NCI-H460 (cell line): ENCODE data around the gene CHRM5. TPM values are rescaled to one million over a fixed set of nuclear protein-coding genes. Genes with fewer than 3 reads are reported as not detected.
A peak's percentile ranks its signal among the peaks of the same experiment; 100 is the strongest.
"Not testable (repeated sequence)": the region's sequence is repeated elsewhere in the genome, so short reads cannot be mapped to it uniquely, and the experiment has no call there.

Experiments
- DNase-seq: peaks from one replicate; pipeline ENCODE4 v3.0.0-alpha.2; 2016; ENCODE audit warnings: low read depth; ENCODE audit errors: extremely low read depth
- total RNA-seq: library from RNA; depleted of rRNA; stranded (reverse); fragments of >200 nt; shearing (Covaris generic); gene quantifications from 2 replicates; pipeline ENCODE4 v1.2.3, GENCODE V29; 2014

The CHRM5 gene
- total RNA-seq, 1 experiment from 2014 or later, result not detected

- no peak for DNase-seq
Observed at GRCh38 chr15:33987444-33987843, 19.1 kb downstream of the CHRM5 start.

GRCh38 chr15:33988384-33988783 is 20.1 kb downstream of the CHRM5 start:
- DNase-seq, result no peak

- DNase-seq, result peak; percentile 34
Observed at GRCh38 chr15:33994005-33994615, 25.8 kb downstream of the CHRM5 start.

- DNase-seq, result not testable (repeated sequence)
Observed at GRCh38 chr15:33995666-33996065, 27.4 kb downstream of the CHRM5 start.

- no peak for DNase-seq
Observed at GRCh38 chr15:34001536-34001935, 33.2 kb downstream of the CHRM5 start.

GRCh38 chr15:34006381-34006780 is 38.1 kb downstream of the CHRM5 start:
- no peak for DNase-seq

- DNase-seq, result no peak
Observed at GRCh38 chr15:34009656-34010055, 41.4 kb downstream of the CHRM5 start.

DNA sequence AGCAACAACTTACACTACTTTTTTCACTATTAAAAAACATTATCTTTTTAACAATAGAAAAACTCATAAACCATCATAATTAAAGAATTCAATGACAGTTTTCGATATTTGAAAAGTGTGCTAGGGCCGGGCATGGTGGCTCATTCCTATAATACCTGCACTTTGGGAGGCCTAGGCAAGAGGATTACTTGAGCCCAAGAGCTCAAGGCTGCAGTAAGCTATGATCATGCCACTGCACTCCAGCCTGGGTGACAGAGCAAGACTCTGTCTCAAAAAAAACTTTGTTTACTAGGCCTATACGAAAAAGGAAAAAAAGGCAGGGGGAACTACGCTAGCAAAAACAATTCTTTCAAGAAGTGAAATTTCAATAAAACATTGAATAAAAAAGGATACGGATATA is 42.6 kb downstream of the CHRM5 start:
- no peak for DNase-seq

- DNase-seq, result no peak
Observed at GRCh38 chr15:34011481-34011880, 43.2 kb downstream of the CHRM5 start.

- no peak for DNase-seq
Observed at GRCh38 chr15:34012461-34013028, 44.2 kb downstream of the CHRM5 start.

- DNase-seq, result no peak
Observed at GRCh38 chr15:34013746-34014145, 45.4 kb downstream of the CHRM5 start.

DNA sequence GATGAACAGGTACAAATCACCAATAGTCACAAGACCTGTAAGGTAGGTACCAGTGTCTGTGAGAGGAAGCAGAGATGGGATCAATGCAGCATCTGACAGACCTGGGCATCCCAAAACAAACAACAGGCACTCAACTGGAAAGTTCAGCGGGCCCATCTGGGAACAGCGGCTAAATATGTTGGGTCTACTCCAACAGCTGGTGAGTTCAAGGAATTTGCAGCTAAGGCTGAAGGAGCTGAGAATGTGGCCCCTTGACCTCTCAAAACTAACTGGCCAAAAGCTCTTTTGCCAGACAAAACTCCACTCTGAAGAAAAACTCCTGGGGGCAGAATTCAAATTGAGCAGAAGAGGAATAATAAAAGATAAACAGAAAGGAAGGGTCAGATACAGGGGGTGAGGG is 46.3 kb downstream of the CHRM5 start:
- no peak for DNase-seq

DNA sequence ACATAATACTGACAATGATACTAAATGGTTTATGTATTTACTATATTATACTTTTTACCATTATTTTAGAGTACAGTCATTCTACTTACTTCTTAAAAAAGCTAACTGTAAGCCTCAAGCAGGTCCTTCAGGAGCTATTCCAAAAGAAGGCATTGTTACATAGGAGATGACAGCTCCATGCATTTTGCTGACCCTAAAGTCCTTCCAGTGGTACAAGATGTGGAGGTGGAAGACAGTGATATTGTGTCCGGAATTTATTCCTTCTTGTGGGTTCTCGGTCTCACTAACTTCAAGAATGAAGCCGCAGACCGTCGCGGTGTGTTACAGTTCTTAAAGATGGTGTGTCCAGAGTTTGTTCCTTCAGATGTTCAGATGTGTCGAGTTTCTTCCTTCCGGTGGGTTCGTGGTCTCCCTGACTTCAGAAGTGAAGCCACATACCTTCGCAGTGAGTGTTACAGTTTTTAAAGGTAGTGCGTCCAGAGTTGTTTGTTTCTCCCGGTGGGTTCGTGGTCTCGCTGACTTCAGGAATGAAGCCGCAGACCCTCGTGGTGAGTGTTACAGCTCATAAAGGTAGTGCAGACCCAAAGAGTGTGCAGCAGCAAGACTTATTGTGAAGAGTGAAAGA is 49.8 kb downstream of the CHRM5 start:
- DNase-seq, result no peak

- DNase-seq, result not testable (repeated sequence)
Observed at GRCh38 chr15:34018738-34019137, 50.4 kb downstream of the CHRM5 start.

- DNase-seq, result no peak
Observed at GRCh38 chr15:34019369-34019990, 51.2 kb downstream of the CHRM5 start.

DNA sequence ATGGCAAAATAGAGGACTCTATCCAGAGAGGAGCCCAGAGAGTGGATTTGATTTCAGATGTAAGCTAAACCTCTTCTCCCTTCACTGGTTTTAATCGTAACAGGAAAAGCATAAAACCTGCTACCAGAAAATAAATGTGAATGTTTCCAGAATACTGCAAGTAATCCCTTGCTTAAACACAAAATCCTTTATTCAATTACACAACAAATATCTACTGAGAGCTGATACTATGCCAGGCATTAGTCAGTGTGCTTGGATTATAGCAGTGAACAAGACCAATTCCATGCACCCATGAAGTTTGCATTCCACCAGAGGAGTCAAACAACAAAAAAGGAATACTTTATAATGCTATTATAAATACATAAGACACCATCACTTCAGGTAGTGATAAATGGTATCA is 55.6 kb downstream of the CHRM5 start:
- no peak for DNase-seq

- DNase-seq, result no peak
Observed at GRCh38 chr15:34025252-34025651, 57.0 kb downstream of the CHRM5 start.

DNA sequence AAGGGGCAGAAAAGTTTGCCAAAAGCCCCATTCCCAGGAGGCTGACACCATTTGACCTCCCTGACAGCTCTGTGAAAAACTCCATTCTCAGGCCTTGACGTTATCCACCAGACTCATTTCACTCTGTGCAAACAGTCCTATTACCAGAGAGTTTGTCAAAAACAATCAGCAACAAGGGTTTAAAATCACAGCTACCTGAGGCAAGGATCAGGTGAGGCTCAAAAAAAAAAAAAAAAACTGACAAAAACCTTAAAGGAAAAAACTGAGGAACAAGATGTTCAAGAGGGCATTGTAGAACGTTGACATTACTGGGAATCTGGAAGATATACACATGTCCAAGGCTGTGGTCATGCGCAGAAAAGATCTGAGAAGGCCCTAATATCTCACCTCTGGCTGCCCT is 59.3 kb downstream of the CHRM5 start:
- no peak for DNase-seq

DNA sequence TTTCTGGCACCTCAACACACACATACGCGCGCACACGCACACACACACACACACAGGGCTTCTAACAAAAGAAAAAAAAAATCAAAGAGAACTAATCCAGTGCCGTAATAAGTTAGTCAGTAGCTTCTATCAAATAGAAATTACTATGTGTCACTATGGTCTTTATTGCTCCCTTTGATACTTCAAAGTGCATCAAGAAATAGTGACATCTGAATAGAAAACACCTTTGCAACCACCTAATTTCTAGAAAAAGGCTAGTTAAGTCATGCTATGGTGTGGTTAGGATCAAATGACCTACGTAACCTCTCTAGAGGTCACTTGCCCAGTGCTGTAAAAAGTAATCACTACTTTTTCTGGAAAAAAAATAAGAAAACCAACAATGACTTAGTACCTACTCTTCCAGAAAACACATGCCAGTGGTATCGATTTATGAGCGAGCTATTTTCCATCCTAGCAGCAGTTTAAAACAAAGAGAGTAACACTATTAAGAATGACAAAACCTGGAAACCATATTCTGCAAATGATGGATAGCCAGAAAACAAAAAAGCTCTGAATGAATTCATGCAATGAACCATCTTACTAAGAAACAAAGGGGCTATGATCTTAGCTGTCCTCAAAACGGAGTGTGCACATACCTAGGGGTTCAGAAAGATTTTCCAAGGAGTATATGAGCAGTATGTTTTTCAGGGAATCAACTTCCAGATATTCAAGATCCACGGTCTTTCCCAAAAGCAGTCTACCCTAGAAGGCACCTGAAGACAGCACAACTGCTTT is 63.9 kb downstream of the CHRM5 start:
- DNase-seq, result no peak

DNA sequence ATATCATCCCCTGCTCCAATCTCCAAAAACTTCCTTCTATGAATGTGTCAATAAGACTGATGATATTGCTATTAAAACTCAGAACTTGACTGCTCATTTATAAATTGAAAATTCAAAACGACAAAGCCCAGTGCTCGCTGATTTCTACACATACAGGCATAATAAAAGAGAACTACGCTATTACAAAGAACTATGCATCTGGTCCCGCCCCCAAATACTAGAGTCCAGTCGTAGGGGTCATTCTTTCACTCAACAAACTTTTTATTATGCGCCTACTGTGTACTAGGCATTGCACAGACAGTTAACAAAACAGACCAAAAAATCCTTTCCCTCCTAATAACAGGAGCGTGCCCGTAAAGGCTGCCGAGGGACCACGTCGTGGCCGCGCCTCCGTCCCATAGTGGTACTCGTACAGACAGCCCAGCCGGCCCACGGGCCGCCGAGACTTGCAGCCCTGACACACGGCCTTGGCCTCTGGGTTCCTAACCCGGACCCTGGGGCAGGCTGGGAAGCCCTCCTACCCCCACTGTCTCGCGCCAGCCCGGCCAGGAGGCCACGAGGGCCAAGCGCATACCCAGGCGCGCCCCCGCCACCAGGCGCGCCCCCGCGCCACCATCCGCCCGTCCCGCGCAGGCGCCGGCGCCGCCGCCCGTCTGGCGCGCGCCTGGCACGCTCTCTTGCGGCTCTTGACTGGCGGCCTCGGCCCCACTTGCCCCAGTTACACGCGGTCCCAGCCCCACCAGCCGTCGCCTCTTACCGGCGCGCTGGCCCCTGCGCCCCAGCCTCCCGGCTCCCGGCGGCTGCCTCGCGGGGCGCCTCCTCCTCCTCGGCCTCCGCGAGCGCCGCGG is 70.0 kb downstream of the CHRM5 start:
- peak; percentile 65 for DNase-seq
